ENCODE data around the gene EBF4.

Gene EBF4

DNA sequence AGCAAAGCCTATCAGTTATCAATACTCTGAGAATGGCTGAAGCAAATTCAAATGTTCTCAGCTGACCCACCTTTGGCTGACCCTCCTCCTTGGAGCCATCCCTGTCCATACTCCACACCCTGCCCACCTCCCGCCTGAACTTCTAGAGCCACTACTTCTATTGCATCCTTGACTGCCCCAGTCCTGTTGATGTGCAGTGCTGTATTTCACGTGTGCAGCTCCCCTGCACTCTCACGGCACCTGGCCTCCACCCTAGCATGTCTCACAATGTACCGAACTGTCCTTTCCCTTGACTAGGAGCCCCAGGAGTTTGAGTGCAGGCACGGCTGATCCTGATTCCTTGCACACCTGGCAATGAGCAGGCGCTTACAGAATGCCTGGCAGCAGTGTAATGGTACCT, 100.9 kb downstream of the EBF4 start:
- Mint-ChIP-seq H3K27me3 (peaks cover 52% of the 10 kb centered on the region), H3K9me3 (no peaks in the 10 kb centered on the region), H3K36me3 (ENCODE audit: low read depth) (no peaks in the 10 kb centered on the region), H3K27ac (no peak overlapping the region), H3K4me1 (ENCODE audit: low read depth) (peaks cover 2% of the 10 kb centered on the region), H3K4me3 (no peak overlapping the region)
- DNase-seq = no peak

DNA sequence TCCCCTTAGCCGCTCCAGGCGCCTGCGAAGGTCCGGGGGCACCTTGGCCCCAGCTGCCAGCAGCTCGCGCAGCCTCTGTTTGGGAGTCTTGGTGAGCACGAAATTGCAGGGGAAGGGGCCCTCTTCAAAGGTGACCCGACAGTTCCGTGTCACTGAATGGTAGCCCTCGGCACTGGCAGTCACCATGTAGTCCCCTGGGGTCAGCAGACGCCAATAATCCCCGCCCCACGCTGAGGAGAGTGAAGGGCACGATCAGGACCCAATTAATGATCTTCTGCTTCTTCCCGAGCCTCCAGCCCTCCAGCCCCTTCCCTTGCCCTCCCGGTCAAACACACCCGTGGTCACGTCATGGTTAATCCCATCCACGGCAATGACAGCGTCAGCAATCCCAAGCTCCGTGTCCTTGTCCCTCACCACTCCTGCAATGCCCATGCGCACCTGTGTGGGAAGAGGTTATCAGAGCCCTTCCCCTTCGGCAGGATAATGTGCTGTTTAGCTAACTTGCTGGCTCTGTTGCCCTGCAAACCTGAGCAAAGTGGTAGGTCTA, 101.7 kb downstream of the EBF4 start:
- H3K27ac Mint-ChIP-seq = no peak overlapping the region
- H3K4me1 Mint-ChIP-seq (ENCODE audit: low read depth) = peaks cover 6% of the 10 kb centered on the region
- DNase-seq = no peak
- H3K36me3 Mint-ChIP-seq (ENCODE audit: low read depth) = no peaks in the 10 kb centered on the region
- H3K9me3 Mint-ChIP-seq = no peaks in the 10 kb centered on the region
- no peak overlapping the region for H3K4me3 Mint-ChIP-seq
- peaks cover 58% of the 10 kb centered on the region for H3K27me3 Mint-ChIP-seq

DNA sequence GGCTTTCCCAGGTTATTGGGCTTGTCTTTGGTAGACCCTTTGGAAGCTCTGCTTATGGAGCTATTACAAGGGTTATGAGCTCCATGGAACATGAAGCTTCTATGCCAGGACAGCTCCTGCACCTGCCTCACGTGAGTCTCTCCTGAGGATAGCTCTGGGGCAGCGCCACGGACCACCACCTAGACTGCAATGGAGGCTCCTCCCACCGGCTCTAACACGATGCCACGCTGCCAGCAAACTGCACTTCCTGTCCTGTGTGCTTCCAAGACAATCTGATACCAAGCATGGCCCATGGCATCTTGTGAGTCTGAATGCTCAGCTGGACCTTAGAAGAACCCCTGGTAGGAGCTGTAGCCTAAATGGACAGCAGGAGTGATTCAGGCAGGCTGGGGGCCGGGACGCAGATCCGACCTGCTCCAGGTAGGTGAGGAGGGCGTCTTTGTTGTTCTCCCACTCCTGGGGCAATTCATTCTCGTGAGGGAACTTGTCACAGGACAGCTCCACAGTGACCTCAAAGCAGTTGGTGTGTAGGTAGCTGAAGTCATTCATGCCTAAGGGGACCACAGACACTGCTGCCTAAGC, 102.4 kb downstream of the EBF4 start:
- Mint-ChIP-seq H3K27me3 (peaks cover 61% of the 10 kb centered on the region), H3K9me3 (no peaks in the 10 kb centered on the region), H3K36me3 (ENCODE audit: low read depth) (peaks cover 1% of the 10 kb centered on the region), H3K27ac (no peak overlapping the region), H3K4me3 (no peak overlapping the region), H3K4me1 (ENCODE audit: low read depth) (peaks cover 13% of the 10 kb centered on the region)
- no peak for DNase-seq

DNA sequence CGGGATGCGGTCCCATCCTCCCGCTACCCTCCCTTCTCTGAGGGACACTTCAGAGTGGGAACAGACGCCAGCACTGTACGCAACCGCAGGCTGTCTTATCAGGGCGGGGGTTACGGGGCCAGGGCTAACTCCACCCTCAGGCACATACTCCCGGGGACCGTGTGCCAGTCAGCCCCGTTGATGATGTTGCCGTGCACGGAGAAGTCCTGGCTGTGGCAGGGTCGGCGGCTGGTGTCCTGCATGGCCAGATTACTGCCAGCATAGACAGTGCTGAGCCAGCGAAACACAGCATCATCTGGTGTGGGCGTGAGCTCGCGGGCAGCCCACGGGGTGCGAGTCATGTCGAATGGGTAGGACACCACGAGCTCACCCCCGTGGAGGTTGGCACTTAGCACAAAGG, 102.9 kb downstream of the EBF4 start:
- Mint-ChIP-seq H3K36me3 (ENCODE audit: low read depth) (peaks cover 3% of the 10 kb centered on the region), H3K4me1 (ENCODE audit: low read depth) (peaks cover 15% of the 10 kb centered on the region), H3K27ac (no peak overlapping the region), H3K9me3 (no peaks in the 10 kb centered on the region), H3K27me3 (peaks cover 61% of the 10 kb centered on the region), H3K4me3 (no peak overlapping the region)
- no peak for DNase-seq

DNA sequence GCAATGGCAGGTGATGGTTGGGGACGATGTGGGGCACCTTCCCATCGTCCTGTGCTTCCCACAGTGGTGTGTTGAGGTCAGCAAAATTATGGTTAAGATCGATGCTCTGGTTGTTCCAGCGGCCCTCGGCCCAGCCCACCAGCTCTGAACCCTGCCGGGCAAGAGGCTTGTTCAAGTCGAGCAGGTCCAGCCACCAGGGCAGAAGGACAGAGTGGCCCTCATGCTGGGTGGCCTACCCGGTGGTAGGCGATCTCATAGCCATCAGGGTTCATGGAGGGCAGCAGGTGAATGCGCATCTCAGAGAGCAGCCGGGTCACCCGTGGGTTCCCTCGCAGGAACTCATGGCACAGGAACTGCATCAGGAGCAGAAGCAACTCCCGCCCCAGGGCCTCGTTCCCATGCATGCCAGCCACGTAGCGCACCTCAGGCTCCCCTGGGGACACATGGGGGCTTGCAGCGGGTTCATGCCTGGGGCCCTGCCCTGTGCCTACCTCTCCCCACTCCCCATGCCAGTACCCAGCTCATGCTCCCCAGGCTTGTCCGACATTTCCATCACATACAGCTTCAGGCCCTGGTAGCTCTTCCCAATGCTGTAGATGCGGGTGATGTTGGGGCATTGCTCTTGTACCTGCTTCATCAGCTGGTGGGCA, 103.6 kb downstream of the EBF4 start:
- Mint-ChIP-seq H3K4me1 (ENCODE audit: low read depth) (peaks cover 21% of the 10 kb centered on the region), H3K27me3 (peaks cover 65% of the 10 kb centered on the region), H3K9me3 (no peaks in the 10 kb centered on the region), H3K36me3 (ENCODE audit: low read depth) (peaks cover 3% of the 10 kb centered on the region), H3K27ac (no peak overlapping the region), H3K4me3 (no peak overlapping the region)
- no peak for DNase-seq

DNA sequence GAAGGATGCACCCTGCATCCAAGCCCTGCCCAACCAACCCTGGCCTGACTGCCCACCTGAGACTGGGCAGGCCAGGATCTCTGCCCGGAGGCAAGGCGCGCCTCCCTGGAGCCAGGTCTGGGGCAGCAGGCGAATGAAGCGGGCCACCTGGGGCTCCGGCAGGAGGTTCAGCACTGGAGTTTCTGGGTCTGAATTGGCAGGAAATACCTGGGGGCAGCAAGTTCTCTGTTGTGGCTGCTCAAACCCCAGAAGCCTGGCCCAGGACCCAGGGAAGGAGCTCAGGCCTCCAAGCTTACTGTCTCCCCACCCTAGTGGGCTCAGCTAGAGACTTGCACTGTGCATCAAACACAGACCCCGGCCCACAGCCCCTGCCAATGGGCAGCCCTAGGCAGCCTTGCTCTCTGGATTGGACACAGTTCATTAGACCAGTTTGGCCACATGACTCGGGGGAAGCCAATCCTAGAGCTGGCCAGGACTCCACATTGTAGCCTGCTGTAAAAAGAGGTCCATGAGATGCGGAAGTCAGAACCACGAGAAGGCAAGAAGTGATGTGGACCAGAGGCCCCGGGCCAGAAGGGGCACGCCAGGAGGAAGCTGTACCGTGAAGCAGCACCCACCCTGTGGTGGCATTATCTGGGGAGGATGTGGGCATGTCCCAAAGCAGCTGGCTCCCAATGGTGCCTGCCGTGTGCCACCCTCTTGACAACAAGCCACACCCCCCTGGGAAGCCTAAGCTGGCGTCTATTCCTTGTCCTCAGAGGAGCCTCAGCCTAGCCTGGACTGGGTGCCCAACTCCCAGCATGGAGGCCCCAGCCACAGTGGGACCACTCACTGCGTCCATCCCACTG, 104.8 kb downstream of the EBF4 start:
- H3K4me3 Mint-ChIP-seq = no peak overlapping the region
- H3K4me1 Mint-ChIP-seq (ENCODE audit: low read depth) = peaks cover 24% of the 10 kb centered on the region
- DNase-seq = no peak
- H3K27ac Mint-ChIP-seq = no peak overlapping the region
- H3K9me3 Mint-ChIP-seq = no peaks in the 10 kb centered on the region
- H3K36me3 Mint-ChIP-seq (ENCODE audit: low read depth) = peaks cover 3% of the 10 kb centered on the region
- peaks cover 65% of the 10 kb centered on the region for H3K27me3 Mint-ChIP-seq

DNA sequence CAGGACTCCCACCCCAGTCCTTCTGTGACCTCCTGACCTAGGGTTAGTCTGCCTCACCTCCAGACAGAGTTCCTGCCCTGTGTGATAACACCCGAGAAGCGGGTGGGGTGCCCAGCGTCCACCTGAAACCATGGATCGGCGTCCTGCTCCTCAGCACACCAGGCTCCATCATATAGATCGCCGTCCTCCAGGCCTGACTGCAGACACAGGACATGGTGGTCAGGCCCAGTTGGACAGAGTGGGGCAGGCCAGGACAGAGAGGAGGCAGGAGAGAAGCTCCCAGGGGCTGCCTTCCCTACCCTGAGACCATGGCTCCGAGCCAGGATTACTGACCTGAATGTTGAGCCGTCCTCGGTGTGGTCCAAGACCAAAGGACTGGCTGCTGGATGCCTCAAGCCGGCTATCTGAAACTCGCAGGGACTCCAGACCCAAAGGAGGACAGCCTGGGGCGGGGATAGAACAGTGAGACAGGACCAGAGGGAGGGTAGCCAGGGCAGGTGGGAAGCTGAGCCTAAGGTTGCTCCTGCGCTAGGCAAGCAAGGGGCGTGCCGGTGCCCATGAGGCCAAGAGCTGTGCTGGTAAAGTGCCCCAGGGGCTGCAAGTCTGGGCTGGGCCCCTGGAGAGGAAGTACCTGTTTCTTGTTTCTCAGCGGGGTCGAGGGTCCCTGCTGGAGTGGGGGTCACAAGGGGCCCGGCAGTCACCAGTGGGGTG, 105.7 kb downstream of the EBF4 start:
- peaks cover 67% of the 10 kb centered on the region for H3K27me3 Mint-ChIP-seq
- no peak for DNase-seq
- no peak overlapping the region for H3K27ac Mint-ChIP-seq
- no peak overlapping the region for H3K4me3 Mint-ChIP-seq
- H3K4me1 Mint-ChIP-seq (ENCODE audit: low read depth) = peaks cover 24% of the 10 kb centered on the region
- no peaks in the 10 kb centered on the region for H3K9me3 Mint-ChIP-seq
- H3K36me3 Mint-ChIP-seq (ENCODE audit: low read depth) = peaks cover 3% of the 10 kb centered on the region

DNA sequence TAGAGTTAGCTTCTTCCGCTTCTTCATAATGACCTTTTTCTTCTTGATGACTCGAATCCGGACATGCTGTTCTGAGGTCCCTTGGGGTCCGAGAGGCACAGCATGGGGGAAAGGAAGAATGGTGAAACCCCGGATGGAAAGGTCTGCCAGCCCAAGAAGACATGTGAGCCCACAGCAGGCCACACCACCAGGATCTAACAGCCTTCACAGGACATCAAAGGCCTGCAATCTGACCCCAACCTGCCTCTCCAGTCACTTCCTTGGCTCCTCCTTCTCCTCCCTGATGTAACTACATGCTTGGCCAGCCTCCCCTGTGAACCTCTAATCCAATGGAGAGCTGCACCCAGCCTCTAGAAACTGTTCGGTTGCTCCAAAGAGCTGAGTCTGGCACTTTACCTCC, 106.2 kb downstream of the EBF4 start:
- Mint-ChIP-seq H3K36me3 (ENCODE audit: low read depth) (peaks cover 3% of the 10 kb centered on the region), H3K9me3 (no peaks in the 10 kb centered on the region), H3K4me1 (ENCODE audit: low read depth) (peaks cover 24% of the 10 kb centered on the region), H3K27me3 (peaks cover 67% of the 10 kb centered on the region), H3K27ac (no peak overlapping the region), H3K4me3 (peak overlapping the region; percentile 84)
- DNase-seq = no peak

DNA sequence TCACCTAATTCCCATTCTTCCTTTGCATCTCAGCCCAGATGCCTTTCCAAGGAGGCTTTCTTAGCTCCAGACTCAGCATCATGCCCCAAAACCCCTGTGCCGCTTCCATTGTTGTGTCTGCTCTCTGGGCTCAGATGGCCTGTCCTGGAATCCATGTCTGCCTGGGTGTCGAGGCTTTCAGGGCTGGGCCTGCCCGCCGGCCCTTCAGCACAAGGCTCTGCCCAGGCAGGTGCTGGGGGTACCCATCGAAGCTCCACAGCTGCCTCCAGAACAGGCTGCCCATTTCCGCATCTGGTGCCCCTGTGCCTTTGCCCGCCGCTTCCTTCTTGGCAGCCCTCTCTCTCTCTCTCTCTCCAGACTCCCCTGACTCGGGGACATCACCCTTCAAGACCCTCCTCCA, 106.7 kb downstream of the EBF4 start:
- Mint-ChIP-seq H3K4me1 (ENCODE audit: low read depth) (peaks cover 24% of the 10 kb centered on the region), H3K27ac (no peak overlapping the region), H3K27me3 (peaks cover 70% of the 10 kb centered on the region), H3K4me3 (peak overlapping the region; percentile 84), H3K9me3 (no peaks in the 10 kb centered on the region), H3K36me3 (ENCODE audit: low read depth) (peaks cover 3% of the 10 kb centered on the region)
- DNase-seq = no peak

DNA sequence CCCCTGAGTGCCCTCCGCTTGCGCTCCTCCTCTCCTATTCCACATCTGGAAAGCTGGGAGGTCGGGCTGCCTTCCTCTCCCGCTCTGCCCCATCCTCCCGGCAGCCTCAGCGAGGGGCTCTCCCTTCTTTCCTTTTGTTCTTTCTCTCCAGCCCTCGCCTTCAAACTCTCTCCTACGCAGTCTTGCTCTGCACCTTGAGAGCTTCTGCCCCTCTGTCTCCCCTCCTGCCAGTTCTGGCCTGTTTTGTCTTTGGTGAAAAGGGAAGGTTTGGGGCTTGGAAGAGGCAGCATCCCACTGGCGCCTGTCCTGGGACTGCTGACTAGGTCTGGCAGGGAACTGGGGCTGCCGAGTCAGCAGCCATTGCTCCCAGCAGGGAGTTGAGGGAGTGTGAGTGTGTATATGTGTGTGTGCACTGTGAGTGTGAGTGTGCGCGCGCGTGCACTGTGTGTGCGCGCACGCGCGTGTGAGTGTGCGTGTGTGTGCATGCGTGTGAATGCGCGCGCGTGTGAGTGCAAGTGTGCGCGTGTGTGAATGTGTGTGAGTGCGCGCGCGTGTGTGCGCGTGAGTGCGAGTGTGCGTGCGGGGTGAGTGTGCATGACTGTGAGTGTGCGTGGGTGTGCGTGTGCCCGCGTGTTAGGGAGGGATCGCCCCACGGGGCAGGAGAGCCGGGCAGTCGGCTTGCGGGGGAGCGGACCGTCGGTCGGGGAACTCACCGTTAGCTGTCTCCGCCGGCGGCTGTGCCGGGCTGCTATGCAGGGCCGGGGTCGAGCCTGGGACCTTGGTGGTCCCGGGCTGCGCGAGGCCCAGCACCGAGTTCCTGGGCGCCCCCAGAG, 107.3 kb downstream of the EBF4 start:
- peak overlapping the region; percentile 71 for H3K27ac Mint-ChIP-seq
- H3K36me3 Mint-ChIP-seq (ENCODE audit: low read depth) = peaks cover 3% of the 10 kb centered on the region
- H3K4me1 Mint-ChIP-seq (ENCODE audit: low read depth) = peaks cover 24% of the 10 kb centered on the region
- no peaks in the 10 kb centered on the region for H3K9me3 Mint-ChIP-seq
- peak overlapping the region; percentile 84 for H3K4me3 Mint-ChIP-seq
- DNase-seq = peak; percentile 52
- H3K27me3 Mint-ChIP-seq = peaks cover 71% of the 10 kb centered on the region

DNA sequence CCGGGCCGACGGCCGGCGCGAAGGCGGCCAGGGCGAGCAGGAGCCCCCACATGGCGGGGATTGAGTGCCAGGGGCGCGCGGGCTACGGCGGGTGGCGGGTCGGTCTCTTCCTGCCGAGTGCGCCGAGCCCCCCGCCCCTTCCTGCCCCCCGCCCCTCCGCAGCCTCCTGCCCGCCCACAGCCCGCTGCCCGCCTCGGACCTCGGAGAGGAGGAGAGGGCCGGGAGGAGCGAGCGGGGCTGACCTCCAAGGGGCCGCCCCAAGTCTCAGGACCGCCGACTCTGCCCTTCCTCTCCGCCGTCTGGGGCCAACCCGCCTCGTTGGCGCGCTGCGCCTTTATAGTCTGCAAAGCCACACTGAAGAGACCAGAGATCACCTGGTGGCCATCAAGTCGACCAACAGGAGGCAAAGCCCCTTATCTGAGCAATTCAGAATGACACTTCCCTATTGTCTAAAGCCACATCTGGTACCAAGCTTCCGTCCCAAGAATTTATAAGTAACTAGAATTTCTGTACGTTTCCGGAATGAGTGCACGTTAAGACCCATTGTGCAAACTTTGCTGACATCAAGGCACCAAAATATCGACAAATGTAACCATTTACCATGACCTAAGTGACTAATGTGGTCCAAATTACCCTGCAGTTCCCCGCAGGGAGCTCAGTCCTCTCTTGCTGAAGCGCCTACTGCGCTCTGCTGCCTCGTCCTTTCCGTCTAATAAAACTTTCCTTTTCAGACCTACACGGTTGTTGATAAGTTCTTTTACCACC, 108.1 kb downstream of the EBF4 start, which contains the start of gene CPXM1:
TSS of gene CPXM1 (minus strand) at position 107 of the 765 bp plus-strand sequence. CDS start at position 52, 55 bp downstream.
- Mint-ChIP-seq H3K27ac (peak within 1 kb of the TSS; percentile 71), H3K9me3 (no peaks in the 10 kb centered on the region), H3K36me3 (ENCODE audit: low read depth) (peaks cover 3% of the 10 kb centered on the region), H3K4me1 (ENCODE audit: low read depth) (peaks cover 24% of the 10 kb centered on the region), H3K4me3 (peak within 1 kb of the TSS; percentile 84), H3K27me3 (peaks cover 72% of the 10 kb centered on the region)
- peak; percentile 54 for DNase-seq

DNA sequence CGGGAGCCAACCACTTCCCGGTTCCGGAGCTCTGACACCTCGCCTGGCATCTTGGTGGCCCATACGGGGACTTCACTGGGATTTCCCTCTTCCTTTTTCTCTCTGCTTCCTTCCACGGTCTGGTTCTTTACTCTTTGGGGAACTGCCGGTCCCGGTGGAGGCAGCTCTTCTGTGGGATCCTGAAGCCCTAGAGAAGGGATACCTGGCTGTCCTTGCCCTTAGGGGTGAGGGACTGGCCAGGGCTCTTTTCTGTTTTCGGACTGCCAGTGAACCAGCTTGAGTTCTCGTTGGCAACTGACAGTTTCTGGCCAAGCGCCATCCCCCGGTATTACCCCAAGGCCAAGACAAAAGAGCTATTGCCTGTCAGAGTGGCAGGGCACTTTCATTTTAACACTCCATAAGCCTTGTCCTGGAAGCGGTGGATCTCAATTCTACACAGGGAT, 108.7 kb downstream of the EBF4 start:
- Mint-ChIP-seq H3K4me1 (ENCODE audit: low read depth) (peaks cover 24% of the 10 kb centered on the region), H3K27ac (no peak overlapping the region), H3K4me3 (peak overlapping the region; percentile 73), H3K9me3 (no peaks in the 10 kb centered on the region), H3K36me3 (ENCODE audit: low read depth) (peaks cover 3% of the 10 kb centered on the region), H3K27me3 (peaks cover 74% of the 10 kb centered on the region)
- no peak for DNase-seq
